Measurements from ENCODE around the gene TCF7L2. TPM values are rescaled to one million over a fixed set of nuclear protein-coding genes. Genes with fewer than 3 reads are reported as not detected.

The TCF7L2 gene
- total RNA-seq, 1 donor from 2014 or later, result 44.4 TPM

- no peak for DNase-seq (ENCODE audit: extremely low spot score in 2 of 2)
- intact Hi-C loops (cut with DNase I), result no loop called here
Observed at GRCh38 chr10:113213035-113213434, 263.0 kb downstream of the TCF7L2 start.

GRCh38 chr10:113214331-113214730 is 264.3 kb downstream of the TCF7L2 start:
- intact Hi-C loops (cut with DNase I), result no loop called here
- TF ChIP-seq CTCF (IDR thresholded peaks at IDR 0.05), result no peak
- no peak for TF ChIP-seq POLR2A (IDR thresholded peaks at IDR 0.05)
- no peak for DNase-seq (ENCODE audit: extremely low spot score in 2 of 2)
- no peaks in the 10 kb centered on the region for H3K36me3 ChIP-seq
- H3K27ac ChIP-seq, result no peak overlapping the region
- no peaks in the 10 kb centered on the region for H3K4me1 ChIP-seq
- no peaks in the 10 kb centered on the region for H3K27me3 ChIP-seq
- no peaks in the 10 kb centered on the region for H3K9me3 ChIP-seq
- no peak overlapping the region for H3K4me3 ChIP-seq

More at GRCh38 chr10:113213035-113213434, 263.0 kb downstream of the TCF7L2 start:
- TF ChIP-seq POLR2A (IDR thresholded peaks at IDR 0.05) (no peak), CTCF (IDR thresholded peaks at IDR 0.05) (no peak), POLR2AphosphoS5 (IDR thresholded peaks at IDR 0.05; ENCODE audit: insufficient read depth in 1 of 2, low read depth in 1 of 2) (no peak)
- Histone ChIP-seq H3K4me1 (no peaks in the 10 kb centered on the region), H3K27ac (no peak overlapping the region), H3K27me3 (no peaks in the 10 kb centered on the region), H3K36me3 (no peaks in the 10 kb centered on the region), H3K4me3 (no peak overlapping the region), H3K9me3 (no peaks in the 10 kb centered on the region)

- TF ChIP-seq POLR2AphosphoS5 (IDR thresholded peaks at IDR 0.05; ENCODE audit: insufficient read depth in 1 of 2, low read depth in 1 of 2) (no peak), CTCF (IDR thresholded peaks at IDR 0.05) (no peak), POLR2A (IDR thresholded peaks at IDR 0.05) (no peak)
- H3K27ac ChIP-seq, result no peak overlapping the region
- intact Hi-C loops (cut with DNase I), result no loop called here
- H3K36me3 ChIP-seq, result no peaks in the 10 kb centered on the region
- no peak overlapping the region for H3K4me3 ChIP-seq
- DNase-seq (ENCODE audit: extremely low spot score in 2 of 2), result no peak
- no peaks in the 10 kb centered on the region for H3K4me1 ChIP-seq
- no peaks in the 10 kb centered on the region for H3K27me3 ChIP-seq
- H3K9me3 ChIP-seq, result no peaks in the 10 kb centered on the region
Observed at GRCh38 chr10:113216102-113216501, 266.1 kb downstream of the TCF7L2 start.
